CD4-positive, alpha-beta T cell treated with Interferon gamma for 1 hour (primary cell): Measurements from ENCODE around the gene AIMP1.
"Not testable (repeated sequence)": the region's sequence is repeated elsewhere in the genome, so short reads cannot be mapped to it uniquely, and the experiment has no call there.

Experiments used
- DNase-seq: peaks from one replicate; pipeline ENCODE4 v3.0.0-alpha.2; 2020

AIMP1 gene

DNA sequence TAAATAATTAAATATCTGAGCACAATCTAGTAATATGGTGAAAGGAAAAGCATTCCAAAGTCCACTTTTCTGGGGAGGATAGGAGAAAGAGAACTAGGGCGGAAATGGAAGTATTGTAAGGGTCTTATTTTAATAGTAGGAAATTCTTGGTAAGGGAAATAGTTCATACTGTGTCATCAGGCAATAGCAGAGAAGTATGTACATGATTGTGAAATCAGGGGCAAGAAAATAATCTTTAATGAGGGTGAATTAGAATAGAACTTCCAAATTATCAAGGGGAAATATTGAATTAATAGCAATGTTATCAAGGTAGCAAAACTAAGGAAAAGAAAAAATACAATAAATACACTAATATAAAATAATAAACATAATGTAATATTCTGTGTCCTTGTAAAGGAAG lies 37.4 kb downstream of the AIMP1 start:
- DNase-seq, result no peak

DNA sequence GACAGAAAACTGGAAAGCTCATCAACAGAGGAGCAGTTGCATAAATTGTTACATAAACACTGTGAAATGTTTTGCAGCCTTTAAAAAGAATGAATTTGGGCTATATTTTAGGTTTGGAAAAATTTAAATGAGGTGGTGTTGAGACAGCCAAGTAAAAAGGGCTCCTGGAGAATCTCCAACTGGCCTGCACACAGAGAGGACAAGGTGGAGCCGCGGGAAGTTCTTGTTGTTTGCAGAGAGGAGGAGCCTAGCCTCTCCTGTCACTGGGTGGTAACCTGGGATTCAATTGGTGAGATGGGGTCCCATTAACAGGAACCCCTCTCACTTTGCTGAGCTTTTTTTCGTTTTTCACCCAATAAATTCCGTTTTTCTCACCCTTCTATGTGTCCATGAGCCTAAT lies 38.8 kb downstream of the AIMP1 start:
- no peak for DNase-seq

DNA sequence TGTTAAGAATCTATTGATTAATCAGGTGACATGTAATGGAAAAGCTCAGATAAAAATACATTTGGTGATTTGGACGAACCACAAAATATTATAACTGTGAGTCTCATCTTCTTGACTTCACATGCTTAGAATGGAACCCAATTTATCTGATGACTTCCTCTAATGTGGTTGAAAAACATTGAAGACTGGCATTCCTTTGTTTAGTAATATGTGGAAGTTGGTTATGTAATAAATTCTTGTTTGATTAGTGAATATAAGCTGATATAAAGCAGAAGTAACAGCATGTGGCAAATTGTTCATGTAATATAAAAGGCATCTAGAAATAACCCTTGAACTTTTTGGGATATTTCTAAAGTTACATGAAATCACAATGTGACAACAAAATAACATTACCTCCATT lies 42.5 kb downstream of the AIMP1 start:
- DNase-seq, result no peak

DNA sequence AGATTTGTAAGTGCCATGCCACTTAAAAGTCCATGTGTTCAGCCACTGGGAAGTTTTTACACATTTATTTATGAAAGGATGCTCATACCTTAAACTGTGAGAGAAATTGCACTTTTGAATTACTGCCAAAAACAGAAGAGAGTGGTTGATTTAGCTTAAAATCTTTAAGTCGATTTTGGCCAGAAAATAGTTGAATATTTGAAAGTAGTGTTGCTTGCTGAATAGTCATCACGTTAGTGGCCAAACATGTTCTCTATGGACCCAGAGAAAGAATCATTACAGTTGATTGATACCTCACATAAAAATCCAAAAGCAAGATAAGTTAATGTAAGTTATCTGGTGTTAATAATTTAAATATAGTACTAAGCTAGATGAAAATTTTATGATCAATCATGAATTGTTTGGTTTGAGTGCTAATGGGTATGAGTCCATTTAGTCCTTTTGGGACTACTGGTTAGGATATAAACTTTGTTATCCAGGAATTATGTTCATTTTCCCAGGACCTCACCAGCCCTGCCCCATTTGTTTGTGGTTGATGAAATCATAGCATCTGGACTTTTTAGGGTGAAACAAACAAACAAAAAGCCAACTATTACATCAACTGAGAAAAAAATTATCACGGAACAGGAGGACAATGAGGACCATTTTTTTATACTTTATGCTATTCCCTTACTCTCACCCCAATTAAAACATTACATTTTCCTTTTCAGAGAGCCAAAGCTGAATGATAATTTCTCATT lies 45.9 kb downstream of the AIMP1 start:
- no peak for DNase-seq

DNA sequence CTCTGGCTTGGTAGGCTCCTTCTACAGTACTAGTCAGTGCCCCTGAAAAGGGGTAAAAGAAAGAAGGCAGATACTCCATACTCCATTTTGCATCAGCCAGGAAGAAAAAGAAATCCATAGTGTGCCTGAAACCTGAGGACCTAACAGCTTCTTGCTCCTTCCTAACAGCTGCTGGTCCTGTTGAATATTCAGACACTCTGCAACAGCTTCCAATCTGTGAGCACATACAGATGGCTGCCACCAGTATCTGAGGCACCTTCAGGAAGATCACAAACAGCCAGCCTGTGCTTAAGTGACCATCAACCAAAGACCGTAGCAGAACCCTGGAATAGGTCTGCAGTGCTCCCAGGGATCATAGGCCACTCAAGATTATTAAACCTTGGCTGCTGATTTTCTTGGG lies 47.9 kb downstream of the AIMP1 start:
- no peak for DNase-seq

DNA sequence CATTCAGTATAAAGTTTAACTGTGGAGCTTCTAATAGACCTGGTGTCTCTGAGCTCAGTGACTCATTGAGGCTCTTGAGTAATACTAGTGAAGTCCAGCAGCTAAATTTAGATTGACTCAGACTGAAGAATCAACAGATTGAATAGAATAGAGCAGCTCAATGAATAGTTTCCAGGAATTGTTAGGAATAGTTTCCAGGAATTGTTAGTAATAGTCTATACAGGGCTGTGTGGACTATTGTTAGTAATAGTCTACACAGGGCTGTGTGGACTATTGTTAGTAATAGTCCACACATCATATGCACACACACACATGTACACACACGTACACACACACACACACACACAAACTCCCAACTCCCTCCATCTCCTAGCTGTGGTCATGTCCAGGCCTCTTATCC lies 49.3 kb downstream of the AIMP1 start:
- no peak for DNase-seq

DNA sequence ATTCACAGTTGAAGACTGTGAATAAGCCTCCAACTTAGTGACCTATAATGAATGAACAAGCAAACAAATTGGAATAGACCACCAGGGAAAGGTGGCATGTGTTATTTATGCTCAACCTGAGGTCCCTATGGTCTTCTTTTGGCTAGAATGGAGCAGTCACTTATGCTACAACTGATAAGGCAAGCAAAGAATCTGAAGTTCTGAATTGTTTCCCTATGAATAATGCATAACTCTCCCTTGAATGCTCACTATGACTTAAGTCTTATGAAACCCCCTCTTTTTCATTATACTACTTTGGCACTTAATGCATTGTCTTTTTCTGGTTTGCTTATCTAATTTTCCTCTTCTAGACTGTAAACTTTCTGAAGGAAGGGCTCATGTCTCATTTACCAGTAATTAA lies 49.7 kb downstream of the AIMP1 start:
- DNase-seq, result no peak

DNA sequence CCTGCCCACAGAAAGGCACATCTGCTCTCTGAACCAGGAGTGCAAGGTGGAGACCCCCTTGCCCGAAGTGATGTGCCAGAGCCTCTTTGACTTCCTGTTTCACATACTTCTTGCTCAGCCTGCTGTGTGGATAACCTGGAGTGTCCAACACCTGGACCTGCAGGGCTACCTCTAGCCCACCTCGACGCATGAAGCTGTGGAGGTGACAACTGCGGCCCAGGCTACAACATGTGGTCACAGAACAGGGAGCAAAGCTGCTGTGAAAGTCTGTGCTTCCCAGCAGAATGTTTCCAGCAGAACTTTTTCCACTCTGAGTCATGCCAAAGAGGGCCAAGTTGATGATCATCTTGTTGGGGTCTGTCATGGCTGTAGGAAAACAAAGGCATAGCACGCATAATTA lies 50.7 kb downstream of the AIMP1 start:
- no peak for DNase-seq

DNA sequence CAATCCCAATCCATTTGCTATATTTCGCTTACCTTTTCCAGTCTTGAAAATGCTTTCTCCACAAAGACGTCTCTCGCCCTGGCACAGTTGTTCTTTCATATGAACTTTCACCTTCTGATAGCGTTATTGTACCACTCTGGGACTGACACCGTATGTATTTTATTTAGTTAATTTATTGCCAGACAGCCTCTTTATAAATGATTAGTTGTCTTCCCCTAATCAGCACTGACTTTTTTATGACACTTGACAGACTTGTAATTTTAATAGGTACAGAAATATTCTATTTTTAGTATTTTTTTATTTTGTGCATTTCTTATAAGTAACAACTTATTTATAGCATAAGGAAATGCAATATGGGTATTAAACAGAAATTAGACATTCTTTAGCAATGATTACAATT lies 52.3 kb downstream of the AIMP1 start, which contains the start of gene GIMD1:
TSS of gene GIMD1 (minus strand) at position 101 of the 400 bp plus-strand sequence. CDS start 1,343 bp downstream, outside the sequence.
- no peak for DNase-seq

DNA sequence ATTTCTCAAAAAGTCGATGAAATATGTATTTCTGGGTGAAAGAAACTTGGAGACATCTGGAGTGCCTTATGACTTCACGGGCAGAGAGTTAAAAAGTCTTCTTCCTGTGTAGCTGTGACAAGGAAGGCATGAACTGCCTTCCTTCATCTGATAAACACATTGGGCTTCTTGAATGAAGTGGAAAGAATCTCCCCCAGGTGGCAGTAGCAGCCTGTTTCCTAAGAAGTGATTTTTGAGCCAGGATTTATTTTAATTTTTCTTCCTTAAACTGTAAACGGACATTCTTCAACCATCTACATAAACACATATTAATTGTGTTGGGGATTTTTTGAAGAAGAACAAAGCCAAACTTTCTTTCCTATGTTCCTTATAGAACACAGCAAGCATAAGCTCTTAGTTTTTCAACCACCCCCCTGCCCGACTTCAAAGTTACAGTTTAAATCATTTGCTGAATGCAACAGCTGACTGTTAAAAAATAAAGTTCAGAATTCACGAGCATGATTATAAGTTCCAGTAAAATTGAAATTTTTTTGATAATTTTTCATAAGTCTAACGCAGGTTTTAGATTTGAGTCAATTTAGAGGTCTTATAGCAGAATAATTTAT lies 53.2 kb downstream of the AIMP1 start:
- DNase-seq, result no peak

DNA sequence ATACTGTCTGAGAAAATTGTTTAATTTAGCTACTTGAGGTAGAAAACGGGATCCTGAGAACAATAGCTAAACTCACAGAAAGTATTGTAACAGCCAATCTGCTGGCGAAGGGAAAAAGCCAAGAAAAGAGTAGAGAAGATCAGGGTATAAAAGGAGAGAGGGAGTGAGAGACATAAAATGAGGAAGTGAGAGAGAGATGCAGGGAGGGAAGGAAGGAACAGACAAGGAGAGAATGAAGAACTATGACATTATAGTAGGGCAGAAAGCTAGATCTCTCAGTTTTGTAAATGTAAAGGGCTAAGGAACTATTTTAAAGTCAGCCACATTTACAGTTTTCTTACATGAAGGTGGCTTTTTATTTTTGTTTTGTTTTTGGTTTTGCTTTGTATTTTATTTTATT lies 53.9 kb downstream of the AIMP1 start:
- no peak for DNase-seq

DNA sequence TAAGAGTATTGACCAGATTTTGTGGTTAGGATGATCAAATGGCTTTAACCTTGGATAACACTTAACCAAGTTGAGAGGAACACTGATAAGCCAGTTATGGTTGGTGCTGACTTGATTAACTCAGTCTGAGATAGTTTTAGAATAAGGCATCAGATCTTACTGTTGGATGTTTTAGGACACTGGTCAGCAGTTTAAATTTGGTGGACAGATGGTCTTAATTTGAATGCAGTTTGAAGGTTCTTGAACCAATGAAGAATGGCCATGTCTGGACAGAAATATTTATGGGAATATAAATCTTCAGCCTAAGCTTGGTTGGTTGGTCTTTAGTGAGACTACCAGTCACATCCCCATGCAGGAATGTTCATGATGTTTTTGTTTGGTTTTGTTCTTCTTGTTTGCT lies 54.8 kb downstream of the AIMP1 start:
- no peak for DNase-seq

DNA sequence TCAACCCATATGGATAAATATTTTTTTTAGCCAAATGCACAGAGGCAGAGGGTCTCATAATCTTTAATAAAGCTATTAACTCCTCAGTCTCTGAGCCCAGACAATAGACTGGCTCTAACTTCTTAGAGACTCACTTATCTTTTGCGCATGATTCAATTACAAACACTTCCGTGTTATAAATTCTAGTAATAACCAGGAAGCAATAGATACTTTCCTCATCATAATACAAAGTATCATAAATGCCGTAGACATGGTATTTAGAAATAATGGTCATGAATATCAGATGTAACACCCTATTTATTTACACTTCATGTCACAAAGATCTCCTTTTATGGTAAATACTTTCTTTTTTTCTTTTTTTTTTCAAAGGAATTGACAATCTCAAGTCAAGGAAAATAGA lies 56.7 kb downstream of the AIMP1 start:
- no peak for DNase-seq

DNA sequence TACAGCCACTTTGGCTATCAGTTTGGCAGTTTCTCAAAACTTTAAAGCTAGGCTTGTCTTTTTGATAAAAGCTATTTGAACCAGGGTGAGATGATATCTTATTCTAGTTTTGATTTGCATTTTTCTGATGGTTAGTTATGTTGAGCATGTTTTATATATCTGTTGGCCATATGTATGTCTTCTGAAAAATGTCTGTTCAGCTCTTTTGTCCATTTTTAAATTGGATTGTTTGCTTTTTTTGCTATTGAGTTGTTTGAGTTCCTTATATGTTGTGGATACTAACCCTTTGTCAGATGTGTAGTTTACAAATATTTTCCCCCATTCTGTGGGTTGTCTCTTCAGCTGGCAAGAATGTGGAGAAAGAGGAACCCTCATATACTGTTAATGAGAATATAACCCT lies 63.8 kb downstream of the AIMP1 start:
- DNase-seq, result no peak

DNA sequence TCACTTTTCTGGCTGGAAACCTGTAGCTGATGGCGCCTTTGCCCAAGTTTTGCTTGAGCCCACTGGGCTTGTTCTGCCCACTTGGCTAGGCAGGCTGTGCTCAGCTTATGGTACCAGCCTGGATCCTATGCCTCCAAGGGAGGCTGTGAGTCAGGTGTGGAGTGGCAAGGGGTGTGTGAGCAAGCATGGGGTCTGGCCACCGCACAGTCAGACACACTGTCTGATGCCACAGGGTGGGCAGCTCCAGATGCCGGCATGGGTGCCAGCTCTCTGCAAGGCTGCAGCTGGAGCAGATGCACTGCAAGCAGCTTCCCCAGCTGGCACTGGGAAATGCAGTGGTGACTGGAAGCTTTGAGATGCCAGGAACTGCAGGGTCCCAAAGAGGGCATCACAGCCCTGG lies 68.5 kb downstream of the AIMP1 start:
- no peak for DNase-seq

DNA sequence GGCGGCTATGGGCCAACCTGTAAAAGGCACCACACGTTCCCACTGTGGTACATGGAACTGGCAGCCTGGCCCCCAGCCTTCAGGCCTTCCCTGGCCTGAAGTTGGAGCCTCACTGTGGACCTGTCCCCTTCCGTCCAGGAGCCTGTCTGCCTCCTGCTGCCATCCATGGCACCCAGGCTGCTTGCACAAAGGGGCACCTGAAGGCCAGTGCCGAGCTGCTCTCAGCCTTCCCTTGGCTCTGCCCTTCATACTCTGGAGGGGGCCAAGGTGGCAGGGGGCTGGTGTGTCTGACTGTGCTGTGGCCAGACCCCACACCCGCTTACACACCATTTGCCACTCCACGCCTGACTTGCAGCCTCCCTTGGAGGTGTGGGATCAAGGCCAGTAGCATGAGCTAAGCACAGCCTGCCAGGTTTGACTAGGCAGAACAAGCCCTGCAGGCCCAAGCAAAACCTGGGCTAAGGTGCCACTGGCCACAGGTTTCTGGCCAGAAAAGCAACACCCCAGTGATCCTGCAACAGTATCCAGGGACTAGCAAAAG lies 69.6 kb downstream of the AIMP1 start:
- no peak for DNase-seq

DNA sequence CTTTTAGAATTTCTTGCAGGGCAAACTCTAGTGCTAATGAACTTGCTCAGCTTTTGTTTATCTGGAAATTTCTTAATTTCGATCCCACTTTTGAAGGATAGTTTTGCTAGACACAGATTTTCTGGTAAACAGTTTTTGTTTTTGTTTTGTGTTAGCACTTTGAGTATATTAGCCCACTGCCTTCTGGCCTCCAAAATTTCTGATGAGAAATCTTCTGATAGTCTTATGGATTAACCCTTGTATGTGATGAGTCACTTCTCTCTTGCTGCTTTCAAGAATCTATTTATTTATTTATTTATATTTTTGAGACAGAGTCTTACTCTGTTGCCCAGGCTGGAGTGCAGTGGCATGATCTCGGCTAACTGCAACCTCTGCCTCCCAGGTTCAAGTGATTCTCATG lies 79.2 kb downstream of the AIMP1 start:
- DNase-seq, result no peak

DNA sequence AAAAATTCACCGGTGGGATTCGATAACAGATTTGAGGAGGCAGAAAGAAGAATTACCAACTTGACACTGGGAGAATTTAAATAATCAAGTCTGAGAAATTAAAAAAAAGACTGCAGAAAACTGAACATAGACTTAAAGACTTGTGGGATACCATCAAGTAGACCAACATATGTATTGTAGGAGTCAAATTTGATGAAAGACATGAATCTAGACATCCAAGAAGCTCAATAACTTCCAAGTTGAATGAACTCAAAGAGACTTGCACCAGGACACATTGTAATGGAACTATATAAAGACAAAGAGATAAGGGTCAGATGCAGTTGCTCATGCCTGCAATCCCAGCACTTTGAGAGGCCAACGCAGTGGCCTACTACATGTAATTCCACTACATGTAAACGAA lies 82.5 kb downstream of the AIMP1 start:
- not testable (repeated sequence) for DNase-seq
